MM.1S (cell line): Measurements from ENCODE around the gene ZNF526.

ENCODE experiments used
- EZH2 ChIP-seq: fragments of 300-600 bp; sonication (generic); optimal IDR thresholded peaks from 2 replicates; pipeline ENCODE3; 2017; ENCODE audit warnings: low read depth, mild to moderate bottlenecking, antibody characterized with exemption, low read length, mixed read lengths
- EZH2phosphoT487 ChIP-seq: fragments of 300-600 bp; sonication (generic); IDR thresholded peaks from 2 replicates; pipeline ENCODE4 v1.6.1; 2018; ENCODE audit warnings: antibody characterized with exemption, low read length
- TF ChIP-seq, protein P1 (sequence below): fragments of 300-600 bp; sonication (generic); IDR thresholded peaks from 2 replicates; pipeline ENCODE4 v1.5.1; 2016; ENCODE audit warnings: antibody characterized with exemption, low read length, mixed read lengths

- TF ChIP-seq, protein P1, sequence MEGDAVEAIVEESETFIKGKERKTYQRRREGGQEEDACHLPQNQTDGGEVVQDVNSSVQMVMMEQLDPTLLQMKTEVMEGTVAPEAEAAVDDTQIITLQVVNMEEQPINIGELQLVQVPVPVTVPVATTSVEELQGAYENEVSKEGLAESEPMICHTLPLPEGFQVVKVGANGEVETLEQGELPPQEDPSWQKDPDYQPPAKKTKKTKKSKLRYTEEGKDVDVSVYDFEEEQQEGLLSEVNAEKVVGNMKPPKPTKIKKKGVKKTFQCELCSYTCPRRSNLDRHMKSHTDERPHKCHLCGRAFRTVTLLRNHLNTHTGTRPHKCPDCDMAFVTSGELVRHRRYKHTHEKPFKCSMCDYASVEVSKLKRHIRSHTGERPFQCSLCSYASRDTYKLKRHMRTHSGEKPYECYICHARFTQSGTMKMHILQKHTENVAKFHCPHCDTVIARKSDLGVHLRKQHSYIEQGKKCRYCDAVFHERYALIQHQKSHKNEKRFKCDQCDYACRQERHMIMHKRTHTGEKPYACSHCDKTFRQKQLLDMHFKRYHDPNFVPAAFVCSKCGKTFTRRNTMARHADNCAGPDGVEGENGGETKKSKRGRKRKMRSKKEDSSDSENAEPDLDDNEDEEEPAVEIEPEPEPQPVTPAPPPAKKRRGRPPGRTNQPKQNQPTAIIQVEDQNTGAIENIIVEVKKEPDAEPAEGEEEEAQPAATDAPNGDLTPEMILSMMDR = no peak
- TF ChIP-seq EZH2 (no peak), EZH2phosphoT487 (no peak)
Measured at GRCh38 chr19:42272989-42273406, 52.9 kb downstream of the ZNF526 start.
